WTC11 (cell line): ENCODE measurements around the gene DSC3. TPM values are rescaled to one million over a fixed set of nuclear protein-coding genes. Genes with fewer than 3 reads are reported as not detected.

ENCODE experiments used
- ATAC-seq: fragments of 200-7000 bp; cut with Tn5 transposase; 2 replicates; pipeline ENCODE4 v1.10.0; 2021; ENCODE audit warnings: mild to moderate bottlenecking, moderate library complexity
- CTCF ChIA-PET: fragments of 300-600 bp; sonication (Branson Sonifier 250); formaldehyde crosslinking; loops from one replicate; lab custom pipeline; 2021; ENCODE audit warnings: antibody characterized with exemption; lab: Charles Lee
- POLR2A ChIA-PET: fragments of 350-600 bp; sonication (Branson Sonifier 250); formaldehyde crosslinking; loops from one replicate; lab custom pipeline; 2021; ENCODE audit warnings: antibody characterized with exemption; lab: Charles Lee
- DNase-seq: peaks from one replicate; pipeline ENCODE4 v3.0.0; 2021; ENCODE audit warnings: low spot score
- H3K27ac Mint-ChIP-seq: 2 replicates; pipeline ENCODE4 v1.8.0; 2021; ENCODE audit warnings: mixed read lengths
- H3K27me3 Mint-ChIP-seq: 2 replicates; pipeline ENCODE4 v1.8.0; 2021; ENCODE audit warnings: low read depth, mild to moderate bottlenecking, moderate library complexity, mixed read lengths
- H3K36me3 Mint-ChIP-seq: 2 replicates; pipeline ENCODE4 v1.8.0; 2021; ENCODE audit warnings: mixed read lengths
- H3K4me1 Mint-ChIP-seq: 2 replicates; pipeline ENCODE4 v1.8.0; 2022; ENCODE audit warnings: mixed read lengths
- H3K4me3 Mint-ChIP-seq: 2 replicates; pipeline ENCODE4 v1.8.0; 2021; ENCODE audit warnings: mild to moderate bottlenecking, moderate library complexity, mixed read lengths
- H3K9me3 Mint-ChIP-seq: 2 replicates; pipeline ENCODE4 v1.8.0; 2021; ENCODE audit warnings: mixed read lengths
- CREM ChIP-seq: sonication (generic); formaldehyde crosslinking; IDR thresholded peaks from 2 replicates; pipeline ENCODE4 v1.8.1; 2022; ENCODE audit warnings: mild to moderate bottlenecking, missing genetic modification reagents, moderate library complexity
- ETV6 ChIP-seq: sonication (generic); formaldehyde crosslinking; IDR thresholded peaks from 2 replicates; pipeline ENCODE4 v1.8.1; 2022; ENCODE audit warnings: mild to moderate bottlenecking, missing genetic modification reagents
- FOXJ3 ChIP-seq: sonication (generic); formaldehyde crosslinking; IDR thresholded peaks from 2 replicates; pipeline ENCODE4 v1.9.0; 2021; ENCODE audit warnings: missing genetic modification reagents, mild to moderate bottlenecking, borderline replicate concordance
- GABPB1 ChIP-seq: sonication (generic); formaldehyde crosslinking; IDR thresholded peaks from 2 replicates; pipeline ENCODE4 v1.8.1; 2023; ENCODE audit warnings: mild to moderate bottlenecking, missing genetic modification reagents
- JUN ChIP-seq: sonication (generic); formaldehyde crosslinking; IDR thresholded peaks from 2 replicates; pipeline ENCODE4 v1.8.0; 2023; ENCODE audit warnings: mild to moderate bottlenecking, missing genetic modification reagents
- KAT7 ChIP-seq: sonication (generic); formaldehyde crosslinking; IDR thresholded peaks from 2 replicates; pipeline ENCODE4 v1.8.1; 2023; ENCODE audit warnings: missing genetic modification reagents, mild to moderate bottlenecking, borderline replicate concordance
- RORB ChIP-seq: fragments of 250-450 bp; sonication (Bioruptor Pico); IDR thresholded peaks from 2 replicates; pipeline ENCODE4 v1.9.0; 2021; ENCODE audit warnings: mild to moderate bottlenecking
- TEAD4 ChIP-seq: sonication (generic); formaldehyde crosslinking; IDR thresholded peaks from 2 replicates; pipeline ENCODE4 v1.8.0; 2022; ENCODE audit warnings: mild to moderate bottlenecking, missing genetic modification reagents
- ZNF121 ChIP-seq: sonication (generic); formaldehyde crosslinking; IDR thresholded peaks from 2 replicates; pipeline ENCODE4 v1.8.0; 2023; ENCODE audit warnings: missing genetic modification reagents
- total RNA-seq: library from RNA; stranded (reverse); gene quantifications from 3 replicates; pipeline ENCODE4 v1.2.3, GENCODE V29; 2021
- TF ChIP-seq, protein P1 (sequence below): sonication (generic); formaldehyde crosslinking; IDR thresholded peaks from 2 replicates; pipeline ENCODE4 v1.8.0; 2023; ENCODE audit warnings: missing genetic modification reagents, mild to moderate bottlenecking, borderline replicate concordance
- TF ChIP-seq, protein P2 (sequence below): fragments of 200-600 bp; IDR thresholded peaks from 2 replicates; pipeline ENCODE4 v1.8.0; 2022; ENCODE audit warnings: antibody characterized with exemption
- TF ChIP-seq, protein P3 (sequence below): sonication (generic); formaldehyde crosslinking; IDR thresholded peaks from 2 replicates; pipeline ENCODE4 v1.8.1; 2022; ENCODE audit warnings: low read depth, mild to moderate bottlenecking, moderate library complexity, missing genetic modification reagents, borderline replicate concordance
- TF ChIP-seq, protein P4 (sequence below): sonication (generic); formaldehyde crosslinking; IDR thresholded peaks from 2 replicates; pipeline ENCODE4 v1.8.1; 2023; ENCODE audit warnings: mild to moderate bottlenecking, missing genetic modification reagents, borderline replicate concordance
- TF ChIP-seq, protein P5 (sequence below): sonication (generic); formaldehyde crosslinking; IDR thresholded peaks from 2 replicates; pipeline ENCODE4 v1.8.0; 2022; ENCODE audit warnings: mild to moderate bottlenecking, missing genetic modification reagents
- TF ChIP-seq, protein P6 (sequence below): sonication (generic); formaldehyde crosslinking; IDR thresholded peaks from 2 replicates; pipeline ENCODE4 v1.8.1; 2022; ENCODE audit warnings: mild to moderate bottlenecking, missing genetic modification reagents, moderate library complexity, borderline replicate concordance

The DSC3 gene
- total RNA-seq, 1 experiment from 2014 or later = 2.6 TPM

DNA sequence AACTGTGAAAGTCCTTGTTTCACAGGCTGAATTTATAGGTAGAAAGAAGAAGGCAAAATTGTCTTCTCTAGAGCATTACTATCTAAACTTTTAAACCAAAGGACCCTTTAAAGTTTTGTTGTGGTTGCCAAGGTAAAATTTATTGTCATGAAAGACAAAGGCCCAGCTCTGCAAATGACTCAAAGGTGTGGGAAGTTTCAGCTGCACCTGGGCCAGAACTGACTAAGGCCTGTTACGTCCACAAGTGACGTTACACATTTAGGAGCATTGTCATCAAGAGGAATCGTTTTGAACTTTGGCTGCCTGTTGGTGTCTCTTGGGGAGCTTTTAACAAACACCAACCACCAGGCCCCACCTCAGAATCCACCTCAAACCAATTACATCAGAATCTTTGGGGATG, 8.1 kb upstream of the DSC3 start (continued):
- no peak for TF ChIP-seq KAT7

DNA sequence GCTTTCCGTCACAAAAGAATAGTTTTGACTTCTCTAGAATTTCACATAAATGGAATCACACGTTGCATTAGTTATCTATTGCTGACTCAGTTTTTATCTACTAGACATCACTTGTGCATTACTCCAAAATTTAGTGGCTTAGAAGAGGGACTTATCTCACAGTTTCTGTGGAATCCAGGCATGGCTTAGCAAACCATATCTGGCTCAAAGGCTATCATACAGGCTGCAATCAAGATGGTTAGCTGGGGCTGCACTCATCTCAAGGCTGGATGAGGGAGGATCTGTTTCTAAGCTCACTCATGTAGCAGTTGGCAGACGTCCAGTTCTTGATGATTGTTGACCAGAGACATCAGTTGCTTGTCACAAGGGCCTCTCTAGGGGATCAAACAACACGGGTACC, 6.6 kb upstream of the DSC3 start:
- H3K27ac Mint-ChIP-seq = no peak overlapping the region
- TF ChIP-seq, protein P1, sequence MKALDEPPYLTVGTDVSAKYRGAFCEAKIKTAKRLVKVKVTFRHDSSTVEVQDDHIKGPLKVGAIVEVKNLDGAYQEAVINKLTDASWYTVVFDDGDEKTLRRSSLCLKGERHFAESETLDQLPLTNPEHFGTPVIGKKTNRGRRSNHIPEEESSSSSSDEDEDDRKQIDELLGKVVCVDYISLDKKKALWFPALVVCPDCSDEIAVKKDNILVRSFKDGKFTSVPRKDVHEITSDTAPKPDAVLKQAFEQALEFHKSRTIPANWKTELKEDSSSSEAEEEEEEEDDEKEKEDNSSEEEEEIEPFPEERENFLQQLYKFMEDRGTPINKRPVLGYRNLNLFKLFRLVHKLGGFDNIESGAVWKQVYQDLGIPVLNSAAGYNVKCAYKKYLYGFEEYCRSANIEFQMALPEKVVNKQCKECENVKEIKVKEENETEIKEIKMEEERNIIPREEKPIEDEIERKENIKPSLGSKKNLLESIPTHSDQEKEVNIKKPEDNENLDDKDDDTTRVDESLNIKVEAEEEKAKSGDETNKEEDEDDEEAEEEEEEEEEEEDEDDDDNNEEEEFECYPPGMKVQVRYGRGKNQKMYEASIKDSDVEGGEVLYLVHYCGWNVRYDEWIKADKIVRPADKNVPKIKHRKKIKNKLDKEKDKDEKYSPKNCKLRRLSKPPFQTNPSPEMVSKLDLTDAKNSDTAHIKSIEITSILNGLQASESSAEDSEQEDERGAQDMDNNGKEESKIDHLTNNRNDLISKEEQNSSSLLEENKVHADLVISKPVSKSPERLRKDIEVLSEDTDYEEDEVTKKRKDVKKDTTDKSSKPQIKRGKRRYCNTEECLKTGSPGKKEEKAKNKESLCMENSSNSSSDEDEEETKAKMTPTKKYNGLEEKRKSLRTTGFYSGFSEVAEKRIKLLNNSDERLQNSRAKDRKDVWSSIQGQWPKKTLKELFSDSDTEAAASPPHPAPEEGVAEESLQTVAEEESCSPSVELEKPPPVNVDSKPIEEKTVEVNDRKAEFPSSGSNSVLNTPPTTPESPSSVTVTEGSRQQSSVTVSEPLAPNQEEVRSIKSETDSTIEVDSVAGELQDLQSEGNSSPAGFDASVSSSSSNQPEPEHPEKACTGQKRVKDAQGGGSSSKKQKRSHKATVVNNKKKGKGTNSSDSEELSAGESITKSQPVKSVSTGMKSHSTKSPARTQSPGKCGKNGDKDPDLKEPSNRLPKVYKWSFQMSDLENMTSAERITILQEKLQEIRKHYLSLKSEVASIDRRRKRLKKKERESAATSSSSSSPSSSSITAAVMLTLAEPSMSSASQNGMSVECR = no peak
- TF ChIP-seq, protein P2, sequence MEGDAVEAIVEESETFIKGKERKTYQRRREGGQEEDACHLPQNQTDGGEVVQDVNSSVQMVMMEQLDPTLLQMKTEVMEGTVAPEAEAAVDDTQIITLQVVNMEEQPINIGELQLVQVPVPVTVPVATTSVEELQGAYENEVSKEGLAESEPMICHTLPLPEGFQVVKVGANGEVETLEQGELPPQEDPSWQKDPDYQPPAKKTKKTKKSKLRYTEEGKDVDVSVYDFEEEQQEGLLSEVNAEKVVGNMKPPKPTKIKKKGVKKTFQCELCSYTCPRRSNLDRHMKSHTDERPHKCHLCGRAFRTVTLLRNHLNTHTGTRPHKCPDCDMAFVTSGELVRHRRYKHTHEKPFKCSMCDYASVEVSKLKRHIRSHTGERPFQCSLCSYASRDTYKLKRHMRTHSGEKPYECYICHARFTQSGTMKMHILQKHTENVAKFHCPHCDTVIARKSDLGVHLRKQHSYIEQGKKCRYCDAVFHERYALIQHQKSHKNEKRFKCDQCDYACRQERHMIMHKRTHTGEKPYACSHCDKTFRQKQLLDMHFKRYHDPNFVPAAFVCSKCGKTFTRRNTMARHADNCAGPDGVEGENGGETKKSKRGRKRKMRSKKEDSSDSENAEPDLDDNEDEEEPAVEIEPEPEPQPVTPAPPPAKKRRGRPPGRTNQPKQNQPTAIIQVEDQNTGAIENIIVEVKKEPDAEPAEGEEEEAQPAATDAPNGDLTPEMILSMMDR = no peak
- TF ChIP-seq, protein P3, sequence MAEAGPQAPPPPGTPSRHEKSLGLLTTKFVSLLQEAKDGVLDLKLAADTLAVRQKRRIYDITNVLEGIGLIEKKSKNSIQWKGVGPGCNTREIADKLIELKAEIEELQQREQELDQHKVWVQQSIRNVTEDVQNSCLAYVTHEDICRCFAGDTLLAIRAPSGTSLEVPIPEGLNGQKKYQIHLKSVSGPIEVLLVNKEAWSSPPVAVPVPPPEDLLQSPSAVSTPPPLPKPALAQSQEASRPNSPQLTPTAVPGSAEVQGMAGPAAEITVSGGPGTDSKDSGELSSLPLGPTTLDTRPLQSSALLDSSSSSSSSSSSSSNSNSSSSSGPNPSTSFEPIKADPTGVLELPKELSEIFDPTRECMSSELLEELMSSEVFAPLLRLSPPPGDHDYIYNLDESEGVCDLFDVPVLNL (CRISPR knock-in tag) = no peak
- TF ChIP-seq CREM (CRISPR knock-in tag) (no peak), ZNF121 (CRISPR knock-in tag) (no peak), FOXJ3 (CRISPR knock-in tag) (no peak), JUN (CRISPR knock-in tag) (no peak), GABPB1 (CRISPR knock-in tag) (no peak), TEAD4 (CRISPR knock-in tag) (no peak), RORB (CRISPR knock-in tag) (no peak), ETV6 (CRISPR knock-in tag) (no peak)
- TF ChIP-seq, protein P4, sequence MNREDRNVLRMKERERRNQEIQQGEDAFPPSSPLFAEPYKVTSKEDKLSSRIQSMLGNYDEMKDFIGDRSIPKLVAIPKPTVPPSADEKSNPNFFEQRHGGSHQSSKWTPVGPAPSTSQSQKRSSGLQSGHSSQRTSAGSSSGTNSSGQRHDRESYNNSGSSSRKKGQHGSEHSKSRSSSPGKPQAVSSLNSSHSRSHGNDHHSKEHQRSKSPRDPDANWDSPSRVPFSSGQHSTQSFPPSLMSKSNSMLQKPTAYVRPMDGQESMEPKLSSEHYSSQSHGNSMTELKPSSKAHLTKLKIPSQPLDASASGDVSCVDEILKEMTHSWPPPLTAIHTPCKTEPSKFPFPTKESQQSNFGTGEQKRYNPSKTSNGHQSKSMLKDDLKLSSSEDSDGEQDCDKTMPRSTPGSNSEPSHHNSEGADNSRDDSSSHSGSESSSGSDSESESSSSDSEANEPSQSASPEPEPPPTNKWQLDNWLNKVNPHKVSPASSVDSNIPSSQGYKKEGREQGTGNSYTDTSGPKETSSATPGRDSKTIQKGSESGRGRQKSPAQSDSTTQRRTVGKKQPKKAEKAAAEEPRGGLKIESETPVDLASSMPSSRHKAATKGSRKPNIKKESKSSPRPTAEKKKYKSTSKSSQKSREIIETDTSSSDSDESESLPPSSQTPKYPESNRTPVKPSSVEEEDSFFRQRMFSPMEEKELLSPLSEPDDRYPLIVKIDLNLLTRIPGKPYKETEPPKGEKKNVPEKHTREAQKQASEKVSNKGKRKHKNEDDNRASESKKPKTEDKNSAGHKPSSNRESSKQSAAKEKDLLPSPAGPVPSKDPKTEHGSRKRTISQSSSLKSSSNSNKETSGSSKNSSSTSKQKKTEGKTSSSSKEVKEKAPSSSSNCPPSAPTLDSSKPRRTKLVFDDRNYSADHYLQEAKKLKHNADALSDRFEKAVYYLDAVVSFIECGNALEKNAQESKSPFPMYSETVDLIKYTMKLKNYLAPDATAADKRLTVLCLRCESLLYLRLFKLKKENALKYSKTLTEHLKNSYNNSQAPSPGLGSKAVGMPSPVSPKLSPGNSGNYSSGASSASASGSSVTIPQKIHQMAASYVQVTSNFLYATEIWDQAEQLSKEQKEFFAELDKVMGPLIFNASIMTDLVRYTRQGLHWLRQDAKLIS (CRISPR knock-in tag) = no peak
- TF ChIP-seq, protein P5, sequence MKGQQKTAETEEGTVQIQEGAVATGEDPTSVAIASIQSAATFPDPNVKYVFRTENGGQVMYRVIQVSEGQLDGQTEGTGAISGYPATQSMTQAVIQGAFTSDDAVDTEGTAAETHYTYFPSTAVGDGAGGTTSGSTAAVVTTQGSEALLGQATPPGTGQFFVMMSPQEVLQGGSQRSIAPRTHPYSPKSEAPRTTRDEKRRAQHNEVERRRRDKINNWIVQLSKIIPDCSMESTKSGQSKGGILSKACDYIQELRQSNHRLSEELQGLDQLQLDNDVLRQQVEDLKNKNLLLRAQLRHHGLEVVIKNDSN = no peak
- TF ChIP-seq, protein P6, sequence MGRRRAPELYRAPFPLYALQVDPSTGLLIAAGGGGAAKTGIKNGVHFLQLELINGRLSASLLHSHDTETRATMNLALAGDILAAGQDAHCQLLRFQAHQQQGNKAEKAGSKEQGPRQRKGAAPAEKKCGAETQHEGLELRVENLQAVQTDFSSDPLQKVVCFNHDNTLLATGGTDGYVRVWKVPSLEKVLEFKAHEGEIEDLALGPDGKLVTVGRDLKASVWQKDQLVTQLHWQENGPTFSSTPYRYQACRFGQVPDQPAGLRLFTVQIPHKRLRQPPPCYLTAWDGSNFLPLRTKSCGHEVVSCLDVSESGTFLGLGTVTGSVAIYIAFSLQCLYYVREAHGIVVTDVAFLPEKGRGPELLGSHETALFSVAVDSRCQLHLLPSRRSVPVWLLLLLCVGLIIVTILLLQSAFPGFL (CRISPR knock-in tag) = no peak
- peaks cover 17% of the 10 kb centered on the region for H3K27me3 Mint-ChIP-seq
- DNase-seq = no peak
- no peak overlapping the region for H3K4me3 Mint-ChIP-seq
- POLR2A ChIA-PET = interaction anchor here (0.6 kb wide), 1 partner anchor 283 kb away, joined by 3 read pairs; no protein-coding TSS in a partner anchor
- H3K9me3 Mint-ChIP-seq = peaks cover 16% of the 10 kb centered on the region
- CTCF ChIA-PET = no interaction called here
- H3K36me3 Mint-ChIP-seq = peaks cover 13% of the 10 kb centered on the region
- no peak for ATAC-seq
- H3K4me1 Mint-ChIP-seq = no peaks in the 10 kb centered on the region; the same call in 1 of the 2 replicates
